ENCODE measurements around the gene EVL.
"Not testable (repeated sequence)": the region's sequence is repeated elsewhere in the genome, so short reads cannot be mapped to it uniquely, and the experiment has no call there.

The EVL gene

GRCh38 chr14:100065111-100065871 lies at the start of gene EVL:
Gene EVL (plus strand): TSS chr14:100065422. CDS start chr14:100065501, 79 bp downstream.
- peak; percentile 69 for DNase-seq (ENCODE audit: low read depth, low spot score)

- DNase-seq (ENCODE audit: low read depth, low spot score), result no peak
Observed at GRCh38 chr14:100017553-100017952, 47.7 kb upstream of the EVL start.

- DNase-seq (ENCODE audit: low read depth, low spot score), result no peak
Observed at GRCh38 chr14:100018054-100018453, 47.2 kb upstream of the EVL start.

GRCh38 chr14:100018482-100018881 lies 46.7 kb upstream of the EVL start:
- DNase-seq (ENCODE audit: low read depth, low spot score), result no peak

- DNase-seq (ENCODE audit: low read depth, low spot score), result no peak
Observed at GRCh38 chr14:100019156-100019744, 46.0 kb upstream of the EVL start.

GRCh38 chr14:100020629-100021028 lies 44.6 kb upstream of the EVL start:
- DNase-seq (ENCODE audit: low read depth, low spot score), result no peak

GRCh38 chr14:100022772-100023451 lies 42.3 kb upstream of the EVL start:
- no peak for DNase-seq (ENCODE audit: low read depth, low spot score)

- no peak for DNase-seq (ENCODE audit: low read depth, low spot score)
Observed at GRCh38 chr14:100025111-100025510, 40.1 kb upstream of the EVL start.

GRCh38 chr14:100027771-100028490 lies 37.3 kb upstream of the EVL start:
- DNase-seq (ENCODE audit: low read depth, low spot score), result no peak

GRCh38 chr14:100028990-100029677 lies 36.1 kb upstream of the EVL start:
- DNase-seq (ENCODE audit: low read depth, low spot score), result no peak

- not testable (repeated sequence) for DNase-seq (ENCODE audit: low read depth, low spot score)
Observed at GRCh38 chr14:100030006-100030405, 35.2 kb upstream of the EVL start.

- DNase-seq (ENCODE audit: low read depth, low spot score), result no peak
Observed at GRCh38 chr14:100030452-100031153, 34.6 kb upstream of the EVL start.

GRCh38 chr14:100031506-100032281 lies 33.5 kb upstream of the EVL start:
- no peak for DNase-seq (ENCODE audit: low read depth, low spot score)

- no peak for DNase-seq (ENCODE audit: low read depth, low spot score)
Observed at GRCh38 chr14:100032738-100033137, 32.5 kb upstream of the EVL start.

- no peak for DNase-seq (ENCODE audit: low read depth, low spot score)
Observed at GRCh38 chr14:100033347-100034075, 31.7 kb upstream of the EVL start.

GRCh38 chr14:100034468-100034867 lies 30.8 kb upstream of the EVL start:
- no peak for DNase-seq (ENCODE audit: low read depth, low spot score)

- no peak for DNase-seq (ENCODE audit: low read depth, low spot score)
Observed at GRCh38 chr14:100034961-100035500, 30.2 kb upstream of the EVL start.

GRCh38 chr14:100035700-100036099 lies 29.5 kb upstream of the EVL start:
- DNase-seq (ENCODE audit: low read depth, low spot score), result no peak

GRCh38 chr14:100037353-100037752 lies 27.9 kb upstream of the EVL start:
- no peak for DNase-seq (ENCODE audit: low read depth, low spot score)
